ENCODE measurements around the gene PC. TPM values are rescaled to one million over a fixed set of nuclear protein-coding genes. Genes with fewer than 3 reads are reported as not detected.

PC gene
- total and polyA plus RNA-seq, 9 of the 15 experiments (the other 6 are each of a cell fraction or from before 2014, with no cell fraction given), result 0.94 to 38.0 (median 8.7) TPM

- TF ChIP-seq, protein P1, sequence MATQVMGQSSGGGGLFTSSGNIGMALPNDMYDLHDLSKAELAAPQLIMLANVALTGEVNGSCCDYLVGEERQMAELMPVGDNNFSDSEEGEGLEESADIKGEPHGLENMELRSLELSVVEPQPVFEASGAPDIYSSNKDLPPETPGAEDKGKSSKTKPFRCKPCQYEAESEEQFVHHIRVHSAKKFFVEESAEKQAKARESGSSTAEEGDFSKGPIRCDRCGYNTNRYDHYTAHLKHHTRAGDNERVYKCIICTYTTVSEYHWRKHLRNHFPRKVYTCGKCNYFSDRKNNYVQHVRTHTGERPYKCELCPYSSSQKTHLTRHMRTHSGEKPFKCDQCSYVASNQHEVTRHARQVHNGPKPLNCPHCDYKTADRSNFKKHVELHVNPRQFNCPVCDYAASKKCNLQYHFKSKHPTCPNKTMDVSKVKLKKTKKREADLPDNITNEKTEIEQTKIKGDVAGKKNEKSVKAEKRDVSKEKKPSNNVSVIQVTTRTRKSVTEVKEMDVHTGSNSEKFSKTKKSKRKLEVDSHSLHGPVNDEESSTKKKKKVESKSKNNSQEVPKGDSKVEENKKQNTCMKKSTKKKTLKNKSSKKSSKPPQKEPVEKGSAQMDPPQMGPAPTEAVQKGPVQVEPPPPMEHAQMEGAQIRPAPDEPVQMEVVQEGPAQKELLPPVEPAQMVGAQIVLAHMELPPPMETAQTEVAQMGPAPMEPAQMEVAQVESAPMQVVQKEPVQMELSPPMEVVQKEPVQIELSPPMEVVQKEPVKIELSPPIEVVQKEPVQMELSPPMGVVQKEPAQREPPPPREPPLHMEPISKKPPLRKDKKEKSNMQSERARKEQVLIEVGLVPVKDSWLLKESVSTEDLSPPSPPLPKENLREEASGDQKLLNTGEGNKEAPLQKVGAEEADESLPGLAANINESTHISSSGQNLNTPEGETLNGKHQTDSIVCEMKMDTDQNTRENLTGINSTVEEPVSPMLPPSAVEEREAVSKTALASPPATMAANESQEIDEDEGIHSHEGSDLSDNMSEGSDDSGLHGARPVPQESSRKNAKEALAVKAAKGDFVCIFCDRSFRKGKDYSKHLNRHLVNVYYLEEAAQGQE (IDR thresholded peaks at IDR 0.05; ENCODE audit: borderline replicate concordance), result 0 out of 2 replicates have a peak, but pooled peaks have one; percentile 17
- TF ChIP-seq, protein P1 (CRISPR knock-in tag; IDR thresholded peaks at IDR 0.05; ENCODE audit: low read depth), result no peak
- no peak for TF ChIP-seq BRCA1 (IDR thresholded peaks at IDR 0.05)
- no peak for TF ChIP-seq BRCA1 (CRISPR knock-in tag; IDR thresholded peaks at IDR 0.05)
- TF ChIP-seq, protein P2, sequence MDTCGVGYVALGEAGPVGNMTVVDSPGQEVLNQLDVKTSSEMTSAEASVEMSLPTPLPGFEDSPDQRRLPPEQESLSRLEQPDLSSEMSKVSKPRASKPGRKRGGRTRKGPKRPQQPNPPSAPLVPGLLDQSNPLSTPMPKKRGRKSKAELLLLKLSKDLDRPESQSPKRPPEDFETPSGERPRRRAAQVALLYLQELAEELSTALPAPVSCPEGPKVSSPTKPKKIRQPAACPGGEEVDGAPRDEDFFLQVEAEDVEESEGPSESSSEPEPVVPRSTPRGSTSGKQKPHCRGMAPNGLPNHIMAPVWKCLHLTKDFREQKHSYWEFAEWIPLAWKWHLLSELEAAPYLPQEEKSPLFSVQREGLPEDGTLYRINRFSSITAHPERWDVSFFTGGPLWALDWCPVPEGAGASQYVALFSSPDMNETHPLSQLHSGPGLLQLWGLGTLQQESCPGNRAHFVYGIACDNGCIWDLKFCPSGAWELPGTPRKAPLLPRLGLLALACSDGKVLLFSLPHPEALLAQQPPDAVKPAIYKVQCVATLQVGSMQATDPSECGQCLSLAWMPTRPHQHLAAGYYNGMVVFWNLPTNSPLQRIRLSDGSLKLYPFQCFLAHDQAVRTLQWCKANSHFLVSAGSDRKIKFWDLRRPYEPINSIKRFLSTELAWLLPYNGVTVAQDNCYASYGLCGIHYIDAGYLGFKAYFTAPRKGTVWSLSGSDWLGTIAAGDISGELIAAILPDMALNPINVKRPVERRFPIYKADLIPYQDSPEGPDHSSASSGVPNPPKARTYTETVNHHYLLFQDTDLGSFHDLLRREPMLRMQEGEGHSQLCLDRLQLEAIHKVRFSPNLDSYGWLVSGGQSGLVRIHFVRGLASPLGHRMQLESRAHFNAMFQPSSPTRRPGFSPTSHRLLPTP (IDR thresholded peaks at IDR 0.05; ENCODE audit: borderline replicate concordance, extremely low read depth, insufficient read length), result no peak
- no peak for TF ChIP-seq SMARCE1 (IDR thresholded peaks at IDR 0.05)
- TF ChIP-seq ZNF174 (CRISPR knock-in tag; IDR thresholded peaks at IDR 0.05), result no peak
- no peak for TF ChIP-seq POU5F1 (IDR thresholded peaks at IDR 0.05; ENCODE audit: borderline replicate concordance, low read depth, low read length, partially characterized antibody)
- TF ChIP-seq CREB5 (CRISPR knock-in tag; IDR thresholded peaks at IDR 0.05), result no peak
- TF ChIP-seq MYC (IDR thresholded peaks at IDR 0.05; ENCODE audit: low read depth, low read length), result peak; percentile 19; the same call in 1 of the 2 replicates
- TF ChIP-seq MYC (CRISPR knock-in tag; IDR thresholded peaks at IDR 0.05; ENCODE audit: borderline replicate concordance, low read depth), result no peak
- TF ChIP-seq KAT7 (CRISPR knock-in tag; IDR thresholded peaks at IDR 0.05; ENCODE audit: borderline replicate concordance), result no peak
- TF ChIP-seq KDM4B (IDR thresholded peaks at IDR 0.05; ENCODE audit: borderline replicate concordance in 2 of 2, low read depth in 1 of 2), result no peak
- TF ChIP-seq KDM5B (IDR thresholded peaks at IDR 0.05; ENCODE audit: insufficient replicate concordance, low read depth, low read length), result no peak
- TF ChIP-seq ZKSCAN1 (IDR thresholded peaks at IDR 0.05; ENCODE audit: low read depth, low read length), result no peak
Measured at GRCh38 chr11:66851698-66852465, 106.3 kb downstream of the PC start (continued).
